ENCODE data around the gene TMC4. TPM values are rescaled to one million over a fixed set of nuclear protein-coding genes. Genes with fewer than 3 reads are reported as not detected.

The TMC4 gene
- total RNA-seq, 4 donors from 2014 or later, result 42.6 to 91.7 (median 68.5) TPM

DNA sequence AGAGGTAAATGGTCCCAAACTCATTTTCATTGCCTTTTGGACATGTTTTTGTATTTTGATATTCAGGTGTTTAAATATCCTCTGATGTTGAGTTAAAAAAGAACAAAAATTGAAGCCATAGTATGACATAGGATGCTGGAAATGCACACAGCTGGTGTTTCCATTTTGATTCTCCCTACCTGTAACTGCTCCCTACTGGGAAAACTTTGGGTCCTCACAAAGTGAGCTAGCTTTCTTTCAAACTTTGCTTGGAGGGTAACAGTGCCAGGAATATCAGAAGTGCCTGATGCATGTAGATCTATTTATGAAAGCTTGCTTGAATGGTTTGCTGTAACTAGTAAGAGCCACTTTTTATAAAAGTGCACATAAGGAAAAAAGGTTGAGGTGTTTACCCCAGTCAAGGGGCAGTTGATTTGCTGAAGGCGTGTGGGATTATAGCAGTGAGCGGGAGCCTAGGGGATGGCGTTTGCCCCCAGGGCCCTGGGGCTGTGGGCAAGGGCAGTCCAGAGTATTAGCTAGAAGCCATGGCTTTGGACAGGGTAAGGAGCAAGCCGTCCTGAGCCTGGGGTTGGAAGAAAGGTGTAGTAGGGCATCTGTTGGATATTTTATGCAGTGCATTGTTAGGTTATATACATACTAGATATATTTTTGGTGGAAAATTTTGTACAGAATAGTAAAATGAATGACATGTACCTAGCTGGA lies 32.0 kb upstream of the TMC4 start:
- peaks cover 55 to 66% of the 10 kb centered on the region in 2 donors for H3K36me3 ChIP-seq
- DNase-seq, result no peak
- no peak overlapping the region for H3K4me3 ChIP-seq (replicated peaks in 1 of 3)
- intact Hi-C loops (cut with DNase I), result no loop called here
- H3K27me3 ChIP-seq, result no peaks in the 10 kb centered on the region
- no peak overlapping the region for H3K27ac ChIP-seq
- peaks cover 27 to 47% of the 10 kb centered on the region in 2 donors for H3K4me1 ChIP-seq
- no peak for TF ChIP-seq POLR2A (IDR thresholded peaks at IDR 0.05)
- TF ChIP-seq, protein P1, sequence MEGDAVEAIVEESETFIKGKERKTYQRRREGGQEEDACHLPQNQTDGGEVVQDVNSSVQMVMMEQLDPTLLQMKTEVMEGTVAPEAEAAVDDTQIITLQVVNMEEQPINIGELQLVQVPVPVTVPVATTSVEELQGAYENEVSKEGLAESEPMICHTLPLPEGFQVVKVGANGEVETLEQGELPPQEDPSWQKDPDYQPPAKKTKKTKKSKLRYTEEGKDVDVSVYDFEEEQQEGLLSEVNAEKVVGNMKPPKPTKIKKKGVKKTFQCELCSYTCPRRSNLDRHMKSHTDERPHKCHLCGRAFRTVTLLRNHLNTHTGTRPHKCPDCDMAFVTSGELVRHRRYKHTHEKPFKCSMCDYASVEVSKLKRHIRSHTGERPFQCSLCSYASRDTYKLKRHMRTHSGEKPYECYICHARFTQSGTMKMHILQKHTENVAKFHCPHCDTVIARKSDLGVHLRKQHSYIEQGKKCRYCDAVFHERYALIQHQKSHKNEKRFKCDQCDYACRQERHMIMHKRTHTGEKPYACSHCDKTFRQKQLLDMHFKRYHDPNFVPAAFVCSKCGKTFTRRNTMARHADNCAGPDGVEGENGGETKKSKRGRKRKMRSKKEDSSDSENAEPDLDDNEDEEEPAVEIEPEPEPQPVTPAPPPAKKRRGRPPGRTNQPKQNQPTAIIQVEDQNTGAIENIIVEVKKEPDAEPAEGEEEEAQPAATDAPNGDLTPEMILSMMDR (IDR thresholded peaks at IDR 0.05), result no peak
- 85 to 90% methylated on average over 4 of the region's 4 CpGs for WGBS, 2 donors
- no peaks in the 10 kb centered on the region for H3K9me3 ChIP-seq

DNA sequence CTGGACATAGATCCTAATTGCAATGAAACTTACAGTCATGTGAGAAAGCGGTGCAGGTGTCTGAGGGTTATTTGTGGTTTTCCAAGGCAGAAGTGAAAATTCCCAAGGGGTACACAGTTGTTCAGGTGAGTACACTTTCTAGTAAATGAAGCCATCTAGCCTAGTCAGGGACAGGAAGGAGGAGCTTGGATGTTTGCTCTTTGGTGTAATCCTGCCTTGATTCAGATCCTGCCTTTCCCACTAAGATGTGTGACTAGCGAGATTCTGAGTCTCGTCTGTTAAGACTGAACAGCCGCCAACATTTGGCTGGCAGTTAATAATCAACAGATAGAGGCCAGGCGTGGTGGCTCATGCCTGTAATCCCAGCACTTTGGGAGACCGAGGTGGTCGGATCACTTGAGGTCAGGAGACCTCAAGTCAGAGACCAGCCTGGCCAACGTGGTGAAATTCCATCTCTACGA lies 30.2 kb upstream of the TMC4 start:
- Histone ChIP-seq H3K4me3 (replicated peaks in 1 of 3) (no peak overlapping the region), H3K9me3 (no peaks in the 10 kb centered on the region), H3K4me1 (peaks cover 21 to 33% of the 10 kb centered on the region in 2 donors), H3K36me3 (peaks cover 52 to 65% of the 10 kb centered on the region in 2 donors), H3K27me3 (no peaks in the 10 kb centered on the region), H3K27ac (no peak overlapping the region)
- TF ChIP-seq, protein P1 (IDR thresholded peaks at IDR 0.05), result no peak
- no peak for TF ChIP-seq POLR2A (IDR thresholded peaks at IDR 0.05)
- DNase-seq, result no peak
- WGBS, 2 donors, result 77 to 85% methylated on average over 9 of the region's 9 CpGs
- intact Hi-C loops (cut with DNase I), result no loop called here

DNA sequence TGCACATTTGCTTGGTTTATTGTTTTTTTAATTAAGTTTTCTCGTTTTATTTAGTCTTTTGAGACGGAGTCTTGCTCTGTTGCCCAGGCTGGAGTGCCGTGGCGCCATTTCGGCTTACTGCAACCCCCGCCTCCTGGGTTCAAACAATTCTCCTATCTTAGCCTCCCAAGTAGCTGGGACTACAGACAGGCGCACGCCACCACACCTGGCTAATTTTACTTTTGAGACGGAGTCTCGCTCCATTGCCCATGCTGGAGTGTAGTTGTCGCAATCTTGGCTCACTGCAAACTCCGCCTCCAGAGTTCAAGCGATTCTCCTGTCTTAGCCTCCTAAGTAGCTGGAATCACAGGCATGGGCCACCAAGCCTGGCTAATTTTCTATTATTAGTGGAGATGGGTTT lies 29.0 kb upstream of the TMC4 start:
- Histone ChIP-seq H3K27ac (peak overlapping the region in 2 of 3 donors; percentile 92 to 98), H3K9me3 (no peaks in the 10 kb centered on the region), H3K4me1 (peaks cover 21 to 33% of the 10 kb centered on the region in 2 donors), H3K36me3 (peaks cover 40 to 53% of the 10 kb centered on the region in 2 donors), H3K4me3 (replicated peaks in 1 of 3) (peak overlapping the region in 1 of 3 donors; percentile 78), H3K27me3 (no peaks in the 10 kb centered on the region)
- TF ChIP-seq POLR2A (IDR thresholded peaks at IDR 0.05), result no peak
- TF ChIP-seq, protein P1 (IDR thresholded peaks at IDR 0.05), result no peak
- intact Hi-C loops (cut with DNase I), result no loop called here
- WGBS, 2 donors, result 65 to 80% methylated on average over 13 of the region's 13 CpGs
- peak in 1 of 2 donors; percentile 17 for DNase-seq

DNA sequence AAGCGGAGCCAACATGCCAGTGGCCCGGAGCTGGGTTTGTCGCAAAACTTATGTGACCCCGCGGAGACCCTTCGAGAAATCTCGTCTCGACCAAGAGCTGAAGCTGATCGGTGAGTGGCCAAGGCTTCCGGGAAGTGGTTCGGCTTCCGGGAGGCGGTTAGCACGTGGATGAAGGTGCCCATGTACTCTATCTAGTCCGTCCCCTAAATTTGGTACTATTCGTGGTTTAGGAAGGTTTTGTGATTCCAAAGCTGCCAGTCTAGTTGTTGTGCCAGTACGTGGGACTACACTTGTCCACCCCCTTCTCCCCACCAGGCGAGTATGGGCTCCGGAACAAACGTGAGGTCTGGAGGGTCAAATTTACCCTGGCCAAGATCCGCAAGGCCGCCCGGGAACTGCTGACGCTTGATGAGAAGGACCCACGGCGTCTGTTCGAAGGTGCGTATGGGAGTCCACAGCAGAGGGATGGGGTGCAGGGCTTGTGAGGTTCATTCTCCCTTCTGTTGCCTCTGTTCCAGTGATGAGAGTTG lies 28.3 kb upstream of the TMC4 start:
- Histone ChIP-seq H3K4me1 (peaks cover 21 to 33% of the 10 kb centered on the region in 2 donors), H3K27me3 (no peaks in the 10 kb centered on the region), H3K36me3 (peaks cover 33 to 46% of the 10 kb centered on the region in 2 donors), H3K4me3 (replicated peaks in 1 of 3) (peak overlapping the region; percentile 54 to 86 (median 78)), H3K9me3 (no peaks in the 10 kb centered on the region), H3K27ac (peak overlapping the region; percentile 91 to 98 (median 92))
- WGBS, 2 donors, result 3 to 7% methylated on average over 24 to 28 of the region's 28 CpGs
- DNase-seq, result no peak
- intact Hi-C loops (cut with DNase I), result no loop called here
- TF ChIP-seq, protein P1 (IDR thresholded peaks at IDR 0.05), result no peak
- no peak for TF ChIP-seq POLR2A (IDR thresholded peaks at IDR 0.05)

DNA sequence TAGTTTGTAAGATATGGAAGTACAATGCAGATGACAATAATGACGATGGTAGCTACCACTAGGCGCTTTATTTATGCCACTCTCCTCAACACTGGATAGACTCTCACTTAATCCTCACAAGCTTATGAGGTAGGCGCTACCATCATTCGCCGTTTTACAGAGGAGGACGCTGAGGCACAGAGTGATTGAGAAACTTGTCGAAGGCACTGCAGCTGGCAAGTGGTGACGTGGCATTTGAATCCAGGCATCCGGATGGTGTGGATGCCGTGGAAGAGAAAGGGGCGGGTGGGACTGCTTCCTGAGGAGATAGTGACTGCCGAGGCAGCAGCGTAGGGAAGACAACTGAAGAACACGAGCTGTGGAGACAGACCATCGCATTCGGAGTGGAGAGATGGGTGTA lies 26.4 kb upstream of the TMC4 start:
- TF ChIP-seq POLR2A (IDR thresholded peaks at IDR 0.05), result no peak
- TF ChIP-seq, protein P1 (IDR thresholded peaks at IDR 0.05), result no peak
- no peak for DNase-seq
- Histone ChIP-seq H3K36me3 (peaks cover 19 to 27% of the 10 kb centered on the region in 2 donors), H3K9me3 (no peaks in the 10 kb centered on the region), H3K27me3 (no peaks in the 10 kb centered on the region), H3K4me3 (replicated peaks in 1 of 3) (no peak overlapping the region), H3K27ac (no peak overlapping the region), H3K4me1 (peaks cover 21 to 26% of the 10 kb centered on the region in 2 donors)
- 92 to 95% methylated on average over 16 of the region's 16 CpGs for WGBS, 2 donors
- intact Hi-C loops (cut with DNase I), result no loop called here

All from thyroid gland (tissue), 4 donors.